ENCODE data around the gene DYNC2I2.

GRCh38 chr9:128675382-128675781 lies 18.7 kb upstream of the DYNC2I2 start:
- TF ChIP-seq CTCF (IDR thresholded peaks at IDR 0.05): no peak
- no peak for TF ChIP-seq POLR2A (IDR thresholded peaks at IDR 0.05)

Data from body of pancreas (tissue), 4 donors.